Spleen (tissue), 11 donors: Measurements from ENCODE around the gene ARHGEF26. TPM values are rescaled to one million over a fixed set of nuclear protein-coding genes. Genes with fewer than 3 reads are reported as not detected.

ENCODE experiments used
- DNase-seq: peaks from one replicate; pipeline ENCODE4 v3.0.0-alpha.2; 2020
- H3K27ac ChIP-seq, 8 donors: fragments of 200-600 bp; sonication (generic) in 7 of 8; 1 replicate in 4 of 8; 2 replicates in 4 of 8; pipeline versions ENCODE4 v1.5.0 to v1.8.0; 2016 to 2021; ENCODE audit warnings: inconsistent platforms in 4 of 8, mild to moderate bottlenecking in 4 of 8, moderate library complexity in 1 of 8
- H3K27me3 ChIP-seq, 7 donors: fragments of 200-600 bp; sonication (generic) in 6 of 7; replicated peaks in 1 of 7; 1 replicate in 4 of 7; 2 replicates in 3 of 7; pipeline versions ENCODE4 v1.5.0 to v1.8.0; 2016 to 2021; ENCODE audit warnings: inconsistent platforms in 3 of 7, mild to moderate bottlenecking in 1 of 7
- H3K36me3 ChIP-seq, 6 donors: fragments of 200-600 bp; sonication (generic) in 5 of 6; 1 replicate in 4 of 6; 2 replicates in 2 of 6; pipeline versions ENCODE4 v1.5.0 to v1.8.0; 2016 to 2021; ENCODE audit warnings: inconsistent platforms in 2 of 6
- H3K4me1 ChIP-seq, 6 donors: fragments of 200-600 bp; sonication (generic) in 5 of 6; 1 replicate in 3 of 6; 2 replicates in 3 of 6; pipeline versions ENCODE4 v1.5.0 to v1.8.0; 2016 to 2021; ENCODE audit warnings: inconsistent platforms in 3 of 6
- H3K4me3 ChIP-seq, 8 donors: fragments of 200-600 bp; sonication (generic) in 7 of 8; 1 replicate in 4 of 8; 2 replicates in 4 of 8; pipeline versions ENCODE4 v1.5.0 to v1.8.0; 2016 to 2021; ENCODE audit warnings: inconsistent platforms in 4 of 8, mild to moderate bottlenecking in 4 of 8, moderate library complexity in 2 of 8
- H3K9me3 ChIP-seq, 8 donors: fragments of 200-600 bp; sonication (generic) in 7 of 8; 1 replicate in 4 of 8; 2 replicates in 4 of 8; pipeline versions ENCODE4 v1.5.0 to v1.8.0; 2016 to 2021; ENCODE audit warnings: inconsistent platforms in 4 of 8
- POLR2A ChIP-seq, 3 donors: fragments of 450-650 bp; IDR thresholded peaks; one replicate each; pipeline ENCODE4 v1.5.1; 2017; ENCODE audit warnings: antibody characterized with exemption in 3 of 3, mild to moderate bottlenecking in 1 of 3
- POLR2AphosphoS5 ChIP-seq, 3 donors: sonication (generic); formaldehyde crosslinking; IDR thresholded peaks; one replicate each; pipeline ENCODE4 v1.5.1; 2017; ENCODE audit warnings: antibody characterized with exemption in 3 of 3
- WGBS, 5 donors: extraction: QIAGEN DNeasy Blood & Tissue Kit in 3 of 5; methylation state at CpG; one replicate each; pipeline versions ENCODE4 v1.1.5 to v1.1.7; 2013 to 2018; 5-methylcytosine and 5-hydroxymethylcytosine counted together
- intact Hi-C: fragments of 100-400 bp; cut with DNase I; formaldehyde crosslinking; loops from one replicate; pipeline ENCODE4 v1.15.0; 2023; ENCODE audit warnings: low total_unique reads
- polyA plus RNA-seq, 3 donors: library from polyadenylated mRNA; stranded (reverse); fragments of 200-250 nt; gene quantifications; one replicate each; pipeline ENCODE4 v1.2.1, GENCODE V29; 2013
- total RNA-seq, 7 donors: library from RNA; depleted of rRNA in 3 of 7; stranded (reverse); fragments of >200 nt in 3 of 7; fragmentation: NEBNext Ultra II Directional in 4 of 7; extraction: Animal tissue kit (Norgen Biotek cat#: 25700) in 4 of 7; gene quantifications; one replicate each; pipeline versions ENCODE4 v1.1.0 to v1.2.1, GENCODE V29; 2016 to 2021
- TF ChIP-seq, protein P1 (sequence below), 11 experiments: fragments of 200-600 bp in 7 of 11; fragments of 450-650 bp in 4 of 11; sonication (generic) in 4 of 11; IDR thresholded peaks in 8 of 11; conservative IDR thresholded peaks in 3 of 11; 1 replicate in 7 of 11; 2 replicates in 4 of 11; pipeline versions ENCODE4 v1.4.0 to v1.8.0; 2016 to 2021; ENCODE audit warnings: antibody characterized with exemption in 11 of 11, inconsistent platforms in 4 of 11, mild to moderate bottlenecking in 1 of 11
- donor health status: healthy with polysubstance abuse.
- donor health status: DM: no; HTN: no; CAD: no; lungs with moderate emphysema.
- donor health status: DM: no; HTN: no; CAD: no.
- donor health status: Bipolar disorder and iron deficiency.
- donor health status: healthy.
- donor health status: DM: no; HTN: no; CAD: no.
- donor health status: DM: yes; HTN: yes; CAD: no.

The ARHGEF26 gene
- total and polyA plus RNA-seq, 10 donors = 0.30 to 6.3 (median 1.1) TPM

DNA sequence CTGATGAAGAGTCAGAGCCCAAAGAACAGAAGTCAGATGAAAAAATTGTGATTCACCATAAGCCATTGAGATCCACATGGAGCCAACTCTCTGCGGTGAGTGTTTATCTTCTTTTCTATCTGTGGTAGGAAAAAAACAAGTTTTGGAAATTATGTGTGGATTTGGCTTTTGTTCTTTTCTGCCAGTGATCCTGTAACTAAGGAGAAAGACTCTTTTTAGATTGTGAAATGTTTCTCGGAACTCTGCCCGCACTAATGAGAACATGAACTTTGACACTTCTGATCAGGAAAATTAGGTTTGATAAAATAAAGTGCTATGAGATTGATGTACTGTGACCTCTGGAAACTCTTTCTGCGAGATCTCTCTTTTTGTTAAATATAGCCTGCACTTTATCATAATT is 8.4 kb downstream of the ARHGEF26 start:
- 92 to 97% (median 97%) methylated on average over 4 of the region's 4 CpGs for WGBS, 5 donors
- TF ChIP-seq, protein P1, sequence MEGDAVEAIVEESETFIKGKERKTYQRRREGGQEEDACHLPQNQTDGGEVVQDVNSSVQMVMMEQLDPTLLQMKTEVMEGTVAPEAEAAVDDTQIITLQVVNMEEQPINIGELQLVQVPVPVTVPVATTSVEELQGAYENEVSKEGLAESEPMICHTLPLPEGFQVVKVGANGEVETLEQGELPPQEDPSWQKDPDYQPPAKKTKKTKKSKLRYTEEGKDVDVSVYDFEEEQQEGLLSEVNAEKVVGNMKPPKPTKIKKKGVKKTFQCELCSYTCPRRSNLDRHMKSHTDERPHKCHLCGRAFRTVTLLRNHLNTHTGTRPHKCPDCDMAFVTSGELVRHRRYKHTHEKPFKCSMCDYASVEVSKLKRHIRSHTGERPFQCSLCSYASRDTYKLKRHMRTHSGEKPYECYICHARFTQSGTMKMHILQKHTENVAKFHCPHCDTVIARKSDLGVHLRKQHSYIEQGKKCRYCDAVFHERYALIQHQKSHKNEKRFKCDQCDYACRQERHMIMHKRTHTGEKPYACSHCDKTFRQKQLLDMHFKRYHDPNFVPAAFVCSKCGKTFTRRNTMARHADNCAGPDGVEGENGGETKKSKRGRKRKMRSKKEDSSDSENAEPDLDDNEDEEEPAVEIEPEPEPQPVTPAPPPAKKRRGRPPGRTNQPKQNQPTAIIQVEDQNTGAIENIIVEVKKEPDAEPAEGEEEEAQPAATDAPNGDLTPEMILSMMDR (IDR thresholded peaks at IDR 0.05 in 8 of 11, conservative IDR thresholded peaks at IDR 0.05 in 3 of 11) = no peak
- TF ChIP-seq POLR2AphosphoS5 (IDR thresholded peaks at IDR 0.05) = no peak
- no peak for TF ChIP-seq POLR2A (IDR thresholded peaks at IDR 0.05)
- Histone ChIP-seq H3K4me3 (no peak overlapping the region), H3K27me3 (peaks cover 0 to 4% (median 0%) of the 10 kb centered on the region in 7 donors), H3K36me3 (no peaks in the 10 kb centered on the region), H3K27ac (no peak overlapping the region), H3K4me1 (no peaks in the 10 kb centered on the region), H3K9me3 (no peaks in the 10 kb centered on the region)
- intact Hi-C loops = no loop called here
- no peak for DNase-seq

DNA sequence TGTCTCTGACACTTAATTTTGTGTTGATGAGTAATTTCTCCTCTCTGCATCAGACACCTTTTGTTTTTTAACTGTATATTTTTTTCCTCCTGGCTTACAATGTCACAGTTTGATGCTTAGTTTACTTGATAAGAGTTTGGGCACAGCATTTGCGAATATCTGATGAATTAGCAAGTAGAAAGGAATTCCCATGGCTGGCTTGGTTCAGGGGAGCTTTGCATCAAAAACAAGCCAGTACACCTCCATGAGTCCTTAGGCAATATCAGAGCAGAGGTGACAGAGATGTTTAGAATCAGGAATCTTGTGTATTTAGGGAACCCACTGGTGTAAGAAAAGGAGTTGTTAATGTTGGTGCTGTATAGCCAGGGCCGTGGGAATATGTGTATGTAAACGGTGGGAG is 9.3 kb downstream of the ARHGEF26 start:
- WGBS, 5 donors = 71 to 97% (median 89%) methylated on average over 3 of the region's 3 CpGs
- H3K4me3 ChIP-seq = no peak overlapping the region
- intact Hi-C loops = no loop called here
- H3K36me3 ChIP-seq = no peaks in the 10 kb centered on the region
- H3K4me1 ChIP-seq = no peaks in the 10 kb centered on the region
- TF ChIP-seq POLR2AphosphoS5 (IDR thresholded peaks at IDR 0.05) (no peak), POLR2A (IDR thresholded peaks at IDR 0.05) (no peak)
- TF ChIP-seq, protein P1 (IDR thresholded peaks at IDR 0.05 in 8 of 11, conservative IDR thresholded peaks at IDR 0.05 in 3 of 11) = no peak
- no peak for DNase-seq
- no peak overlapping the region for H3K27ac ChIP-seq
- H3K27me3 ChIP-seq = no peaks in the 10 kb centered on the region
- H3K9me3 ChIP-seq = no peaks in the 10 kb centered on the region

GRCh38 chr3:154131830-154132229 is 10.6 kb downstream of the ARHGEF26 start:
- intact Hi-C loops = no loop called here
- WGBS, 5 donors = 91 to 98% (median 96%) methylated on average over 1 of the region's 1 CpG
- no peaks in the 10 kb centered on the region for H3K27me3 ChIP-seq
- TF ChIP-seq, protein P1 (IDR thresholded peaks at IDR 0.05 in 8 of 11, conservative IDR thresholded peaks at IDR 0.05 in 3 of 11) = no peak
- TF ChIP-seq POLR2AphosphoS5 (IDR thresholded peaks at IDR 0.05) (no peak), POLR2A (IDR thresholded peaks at IDR 0.05) (no peak)
- H3K36me3 ChIP-seq = no peaks in the 10 kb centered on the region
- H3K9me3 ChIP-seq = no peaks in the 10 kb centered on the region
- H3K4me3 ChIP-seq = no peak overlapping the region
- no peak for DNase-seq
- H3K4me1 ChIP-seq = no peaks in the 10 kb centered on the region
- no peak overlapping the region for H3K27ac ChIP-seq

- Histone ChIP-seq H3K4me3 (no peak overlapping the region), H3K4me1 (no peaks in the 10 kb centered on the region), H3K9me3 (no peaks in the 10 kb centered on the region), H3K36me3 (no peaks in the 10 kb centered on the region), H3K27me3 (peaks cover 0 to 6% (median 0%) of the 10 kb centered on the region in 7 donors), H3K27ac (no peak overlapping the region)
- intact Hi-C loops = no loop called here
- WGBS, 5 donors = 49 to 67% (median 56%) methylated on average over 6 of the region's 6 CpGs
- TF ChIP-seq, protein P1 (IDR thresholded peaks at IDR 0.05 in 8 of 11, conservative IDR thresholded peaks at IDR 0.05 in 3 of 11) = no peak
- TF ChIP-seq POLR2A (IDR thresholded peaks at IDR 0.05) (no peak), POLR2AphosphoS5 (IDR thresholded peaks at IDR 0.05) (no peak)
- no peak for DNase-seq
These were observed 11.7 kb downstream of the ARHGEF26 start for GRCh38 chr3:154132777-154133375.
